NOMO-1 treated with DMSO at 0.1 percent for 48 hours (cell line): Measurements from ENCODE around the gene GFPT2.

Experiments
- DNase-seq: peaks from one replicate; lab custom pipeline; 2025; ENCODE audit not compliant: unreplicated experiment; lab: John Stamatoyannopoulos, UW

The GFPT2 gene

DNA sequence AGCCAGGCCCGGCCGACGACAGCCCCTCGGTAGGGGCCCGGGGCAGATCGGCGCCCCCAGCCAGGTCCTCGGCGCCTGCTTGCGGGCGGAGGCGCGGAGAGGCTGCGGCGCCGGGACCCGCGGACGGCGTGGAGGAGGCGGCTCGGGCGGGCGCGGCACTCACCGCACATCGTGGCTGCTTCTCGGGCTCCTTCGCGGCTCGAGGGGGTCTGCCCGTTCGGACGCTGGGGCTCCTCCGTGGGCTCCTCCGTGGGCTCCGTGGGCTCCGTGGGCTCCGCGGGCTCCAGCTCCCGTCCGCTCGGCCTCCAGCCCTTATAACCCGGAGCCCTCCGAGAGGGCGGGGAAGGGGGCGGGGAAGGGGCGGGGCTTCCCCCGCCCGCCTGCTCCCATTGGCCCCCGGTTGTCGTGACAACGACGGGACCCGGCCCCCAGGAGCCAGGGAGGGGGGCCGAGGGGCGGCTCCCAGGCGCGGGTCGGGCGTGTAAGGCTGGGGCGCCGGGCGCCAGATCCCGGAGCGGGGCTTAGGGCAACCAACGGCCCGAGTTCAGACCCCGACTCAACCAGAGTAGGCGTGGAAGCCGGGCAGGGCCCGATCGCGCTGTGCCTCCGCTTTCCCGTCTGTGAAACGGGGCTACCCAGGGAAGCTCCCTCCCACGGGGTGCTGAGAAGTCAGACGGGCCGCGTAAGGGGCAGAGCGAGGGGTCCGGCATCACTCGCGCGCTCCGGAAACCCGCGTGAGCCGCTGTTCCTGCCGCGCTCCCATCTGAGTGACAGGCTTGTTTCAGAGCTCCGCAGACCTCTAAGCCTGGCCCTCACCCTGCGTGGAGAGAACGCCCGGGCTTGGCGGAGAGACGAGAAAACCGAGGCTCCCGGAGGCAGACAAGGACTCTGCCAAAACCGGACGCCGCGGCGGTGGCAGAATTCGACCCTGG lies at the start of gene GFPT2:
GFPT2 (minus strand) TSS at position 289 of the 932 bp plus-strand sequence; CDS start at position 170, 119 bp downstream.
- DNase-seq: no peak

DNA sequence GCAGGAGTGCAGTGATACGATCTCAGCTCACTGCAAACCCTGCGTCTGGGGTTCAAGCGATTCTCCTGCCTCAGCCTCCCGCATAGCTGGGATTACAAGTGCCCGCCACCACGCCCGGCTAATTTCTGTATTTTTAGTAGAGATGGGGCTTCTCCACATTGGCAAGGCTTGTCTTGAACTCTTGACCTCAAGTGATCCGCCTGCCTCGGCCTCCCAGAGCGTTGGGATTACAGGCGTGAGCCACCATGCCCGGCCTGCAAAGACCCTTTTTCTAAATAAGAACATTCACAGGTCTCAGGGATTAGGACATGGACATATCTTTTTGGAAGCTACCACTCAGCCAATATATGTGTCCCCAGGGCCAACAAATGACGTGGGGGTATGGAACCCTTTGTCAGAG lies 49.6 kb upstream of the GFPT2 start:
- DNase-seq: no peak

DNA sequence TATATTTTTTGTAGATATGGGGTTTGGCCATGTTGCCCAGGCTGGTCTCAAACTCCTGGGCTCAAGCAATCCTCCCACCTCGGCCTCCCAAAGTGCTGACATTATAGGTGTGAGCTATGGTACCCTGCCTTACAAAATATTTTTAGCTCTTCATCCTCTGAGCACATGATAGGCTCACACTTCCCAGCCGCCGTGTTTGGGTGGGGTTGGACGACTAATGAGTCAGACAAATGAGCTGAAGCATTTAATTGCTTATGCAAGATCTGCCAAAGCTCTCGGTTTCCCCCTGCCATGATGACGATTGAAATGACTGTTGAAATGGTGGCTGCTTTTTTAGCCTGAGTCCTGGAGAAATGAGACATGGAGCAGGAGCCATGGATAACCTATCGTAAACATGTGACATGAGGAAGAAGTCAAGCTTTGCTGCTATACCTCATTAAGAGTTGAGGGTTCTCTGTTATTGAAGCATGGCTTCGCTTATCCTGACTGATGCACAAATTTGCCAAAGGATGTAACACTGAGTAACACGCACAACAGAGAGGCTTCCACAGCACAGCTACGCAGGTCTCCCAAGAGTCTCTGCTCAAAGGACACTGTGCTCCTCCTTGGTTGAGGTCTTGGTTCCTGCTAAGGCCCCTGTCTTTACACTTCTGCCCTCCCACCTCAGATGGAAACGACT lies 48.2 kb upstream of the GFPT2 start:
- DNase-seq: no peak

DNA sequence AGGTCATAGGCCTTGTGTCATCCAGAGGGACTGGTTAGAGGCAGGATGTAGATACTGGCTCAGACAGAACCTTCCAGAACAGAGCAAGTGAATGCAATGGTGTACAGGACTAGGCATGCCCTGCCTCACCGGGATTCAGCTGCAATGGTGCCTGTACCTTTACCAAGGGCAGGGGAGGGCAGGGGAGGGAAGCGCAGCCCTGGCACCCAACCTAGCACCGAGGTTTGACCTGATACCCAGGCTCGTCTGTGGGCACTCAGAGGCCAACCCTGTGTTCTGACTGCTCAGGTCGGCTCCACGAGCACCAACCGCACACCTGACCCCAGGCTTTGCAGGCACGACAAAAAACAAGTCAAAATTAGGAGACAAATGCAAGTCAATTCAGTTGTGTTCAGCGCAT lies 47.3 kb upstream of the GFPT2 start:
- DNase-seq: no peak

DNA sequence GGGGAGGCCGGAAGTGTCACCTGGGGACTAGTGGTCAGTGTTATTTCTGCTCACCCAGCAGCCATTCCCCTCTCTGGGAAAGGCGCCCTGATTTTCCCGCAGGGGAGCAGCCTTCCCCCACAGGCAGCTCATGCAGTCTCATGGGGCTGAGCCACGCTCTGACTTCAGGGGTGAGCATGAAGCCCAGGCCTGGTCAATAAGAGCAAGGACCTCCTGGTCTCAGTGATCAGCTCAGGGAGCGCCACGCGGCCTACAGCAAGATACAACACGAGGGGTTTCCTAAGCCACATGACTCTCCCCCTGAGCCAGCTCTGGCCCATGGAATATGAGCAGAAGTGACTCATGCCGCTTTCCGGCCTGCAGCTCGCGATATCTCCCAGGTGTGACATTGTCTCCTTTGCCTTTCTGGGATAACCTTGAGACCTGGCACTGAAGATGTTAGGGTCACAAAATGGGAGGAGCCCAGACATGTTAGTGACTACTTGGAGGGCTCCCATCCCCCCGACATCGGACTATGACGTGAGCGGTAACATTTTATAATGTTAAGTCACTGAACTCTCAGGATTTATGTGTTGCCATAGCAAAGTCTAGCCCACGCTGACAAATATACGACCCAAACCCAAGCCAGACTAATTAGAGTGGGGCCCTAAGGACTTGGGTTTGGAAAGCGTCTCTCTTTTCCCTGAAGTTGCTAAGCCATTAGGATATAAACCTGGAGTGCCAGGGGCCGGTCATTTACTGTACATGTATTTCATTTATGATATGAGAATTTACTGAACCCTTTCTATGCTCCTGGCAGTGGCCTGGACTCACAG lies 46.5 kb upstream of the GFPT2 start:
- DNase-seq: no peak

DNA sequence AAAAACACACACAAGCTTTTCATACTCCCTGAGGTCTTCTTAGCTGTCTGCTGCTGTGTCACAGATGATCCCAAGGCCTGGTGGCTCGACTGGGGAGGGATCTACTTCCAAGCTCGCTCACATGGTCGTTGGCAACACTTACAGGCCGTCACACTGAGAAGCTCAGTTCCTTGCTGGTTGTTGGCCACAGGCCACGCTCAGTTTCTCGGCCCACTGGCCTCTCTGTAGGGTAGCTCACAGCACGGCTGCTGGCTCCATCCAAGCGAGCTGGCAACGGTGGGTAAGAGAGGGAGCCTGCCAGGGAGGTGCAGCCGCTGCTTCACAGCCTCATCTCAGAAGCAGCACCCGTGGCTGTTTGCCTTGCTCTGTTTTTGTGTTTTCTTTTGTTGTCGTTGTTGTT lies 43.8 kb upstream of the GFPT2 start:
- no peak for DNase-seq

DNA sequence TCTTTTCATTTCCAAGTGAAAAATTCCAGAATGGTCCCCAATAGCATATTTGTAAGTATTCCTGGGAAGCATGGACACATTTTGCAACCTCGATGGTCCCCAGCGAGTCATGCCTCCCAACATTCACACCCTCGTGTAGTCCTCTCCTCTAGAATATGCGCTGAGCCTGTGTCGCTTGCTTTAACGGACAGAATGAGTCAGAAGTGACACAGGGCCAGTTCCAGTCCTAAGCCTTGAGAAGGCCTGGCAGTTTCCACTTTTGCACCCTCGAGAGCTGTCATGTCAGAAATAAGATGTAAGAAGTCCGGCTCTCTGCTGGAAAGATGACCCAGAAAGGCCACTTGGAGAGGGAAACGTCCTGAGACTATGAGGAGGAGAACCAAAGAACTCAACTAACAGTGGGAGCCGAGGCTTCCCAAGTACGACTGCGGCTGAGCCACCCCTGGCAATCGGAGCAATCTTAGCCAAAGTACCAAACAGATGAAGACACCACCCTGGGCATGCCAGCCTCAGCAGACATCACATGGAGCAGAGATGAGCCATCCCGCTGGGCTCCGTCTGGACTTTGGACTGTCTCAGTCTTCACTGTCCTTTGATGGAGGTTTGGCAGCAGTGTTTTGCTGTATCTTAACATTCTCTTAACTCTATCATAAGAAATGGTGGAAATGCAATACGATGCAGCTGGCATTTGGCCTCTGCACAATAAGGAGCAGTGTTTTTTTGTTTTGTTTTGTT lies 42.6 kb upstream of the GFPT2 start:
- no peak for DNase-seq

DNA sequence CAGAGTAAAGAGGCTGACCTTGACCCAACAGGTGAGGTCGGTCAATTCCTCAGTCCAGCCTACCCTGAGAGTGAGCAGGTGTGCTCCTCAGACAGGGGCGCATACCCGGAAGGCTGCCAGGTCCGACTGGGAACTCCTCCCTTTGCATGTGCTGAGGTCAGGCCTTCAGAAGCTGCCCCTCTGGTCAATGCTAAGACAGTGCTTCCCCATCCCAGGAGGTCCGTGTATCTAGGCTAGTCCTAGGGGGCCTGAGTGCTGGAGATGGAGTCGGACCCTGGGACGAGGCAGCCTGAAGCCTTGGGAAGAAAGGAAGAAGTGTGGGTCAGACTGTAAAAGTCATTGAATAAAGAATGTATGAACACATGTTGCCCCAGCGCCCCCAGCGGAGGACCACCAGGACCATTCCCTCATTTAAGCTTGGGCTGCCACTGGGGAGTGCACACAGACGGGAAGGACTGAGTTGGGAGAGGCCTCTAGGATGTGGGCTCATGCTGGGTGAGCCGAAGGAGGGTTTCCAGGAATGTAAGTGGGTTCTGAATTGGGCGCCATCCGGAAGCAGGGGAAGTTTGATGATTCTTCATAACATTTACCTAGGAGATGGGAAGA lies 41.0 kb upstream of the GFPT2 start:
- no peak for DNase-seq

DNA sequence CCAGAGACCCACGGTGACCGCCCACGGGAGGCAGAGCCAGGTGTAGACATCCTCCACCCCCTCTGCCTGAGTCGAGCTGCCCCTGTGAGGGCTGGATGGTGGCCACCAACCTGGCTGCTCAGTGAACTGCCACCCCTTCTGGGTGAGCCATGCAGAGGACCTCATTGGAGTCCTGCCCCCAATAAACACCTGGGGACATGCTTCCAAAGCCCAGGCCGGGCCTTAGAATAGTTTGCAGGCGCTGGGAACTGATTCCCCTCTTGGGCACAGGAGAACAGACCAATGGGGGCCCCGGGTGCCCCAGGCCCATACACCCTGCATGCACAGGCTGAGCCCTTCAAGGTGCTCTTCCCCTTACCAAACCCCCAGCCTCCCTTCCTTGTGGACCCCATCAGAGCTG lies 38.1 kb upstream of the GFPT2 start:
- no peak for DNase-seq

DNA sequence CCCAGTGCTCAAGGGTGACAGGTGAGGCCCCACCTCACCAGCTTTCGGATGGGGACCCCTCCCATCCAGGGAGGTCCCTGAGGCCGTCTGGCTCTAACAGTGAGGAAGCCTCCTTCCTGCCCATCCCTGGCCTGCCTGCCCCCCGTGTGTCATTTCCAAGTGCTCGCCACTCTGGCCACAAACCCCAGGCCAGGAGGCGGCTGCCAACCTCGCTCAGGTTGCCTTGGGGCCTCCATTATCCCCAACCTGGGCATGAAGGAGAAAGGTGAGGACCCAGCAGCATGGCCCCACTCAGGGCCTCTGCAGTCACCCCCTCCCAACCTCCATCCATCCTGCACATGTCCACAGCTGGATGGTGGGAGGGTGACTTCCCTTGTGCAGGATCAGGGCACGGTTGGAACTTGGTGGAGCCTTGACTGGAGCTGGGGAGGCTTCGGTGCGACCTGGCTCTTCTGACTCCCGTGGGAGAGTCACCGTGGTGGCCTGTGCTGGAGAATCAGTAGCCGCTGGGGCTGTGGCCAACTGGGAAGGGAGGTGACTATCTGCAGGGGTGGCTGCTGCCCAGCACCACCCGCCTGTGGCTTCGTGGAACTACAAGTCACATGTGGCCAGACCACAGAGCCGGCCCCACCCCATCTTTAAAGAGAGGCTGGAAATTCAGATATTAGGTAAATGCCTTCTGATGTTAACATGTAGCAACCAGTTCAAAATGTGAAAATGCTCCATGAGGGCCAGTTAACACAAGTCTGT lies 37.5 kb upstream of the GFPT2 start:
- no peak for DNase-seq

DNA sequence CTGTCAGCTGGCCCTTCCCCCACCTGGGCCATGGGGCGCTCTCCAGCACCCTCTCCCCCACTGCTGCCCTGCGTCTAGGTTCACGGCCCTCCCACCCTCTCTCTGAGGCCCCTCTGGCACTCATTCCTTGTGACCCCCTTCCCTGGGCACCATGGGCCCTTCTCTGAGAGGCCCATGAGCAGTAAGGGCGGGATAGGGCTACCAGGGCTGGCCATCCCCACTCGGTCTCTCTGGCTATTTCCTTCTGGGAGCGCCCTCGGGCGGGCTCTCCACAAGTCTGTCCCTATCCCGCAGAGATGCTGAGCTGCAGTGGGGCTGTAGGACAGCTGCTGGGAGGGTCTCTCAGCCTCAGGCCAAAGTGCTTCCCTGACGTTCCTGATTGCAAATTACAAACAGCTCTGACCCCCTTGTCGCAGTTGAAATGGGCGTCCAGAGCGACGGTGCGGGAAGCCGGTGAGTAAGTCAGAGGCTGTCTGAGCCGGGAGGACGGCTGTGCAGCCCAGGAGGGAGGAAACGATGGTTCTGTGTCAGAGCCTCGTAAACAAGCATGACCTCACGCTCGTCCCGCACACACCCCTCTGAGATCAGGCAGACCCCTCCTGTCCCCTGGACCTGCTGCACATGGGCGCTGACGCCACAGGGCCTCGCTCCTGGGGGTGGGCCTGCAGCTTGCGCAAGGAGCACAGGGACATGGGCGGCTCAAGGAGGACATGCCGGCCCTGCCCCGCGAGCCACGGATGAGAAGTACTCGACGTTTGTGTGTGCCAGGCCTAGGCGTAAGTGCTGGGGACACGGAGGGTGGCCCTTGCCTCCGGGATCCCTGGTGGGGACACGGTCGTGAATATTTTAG lies 36.3 kb upstream of the GFPT2 start:
- DNase-seq: no peak

DNA sequence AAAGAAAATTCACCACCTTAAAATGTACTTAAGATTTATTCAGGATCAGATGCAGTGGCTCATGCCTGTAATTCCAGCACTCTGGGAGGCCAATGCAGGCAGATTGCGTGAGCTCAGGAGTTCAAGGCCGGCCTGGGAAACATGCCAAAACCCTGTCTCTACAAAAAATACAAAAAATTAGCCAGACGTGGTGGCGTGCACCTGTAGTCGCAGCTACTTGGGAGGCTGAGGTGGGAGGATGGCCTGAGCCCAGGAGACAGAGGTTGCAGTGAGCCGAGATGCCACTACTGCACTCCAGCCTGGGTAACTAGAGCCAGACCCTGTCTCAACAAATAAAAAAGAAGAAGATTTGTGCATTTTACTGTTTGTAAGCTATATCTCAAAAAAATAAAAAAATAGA lies 34.7 kb upstream of the GFPT2 start:
- no peak for DNase-seq

DNA sequence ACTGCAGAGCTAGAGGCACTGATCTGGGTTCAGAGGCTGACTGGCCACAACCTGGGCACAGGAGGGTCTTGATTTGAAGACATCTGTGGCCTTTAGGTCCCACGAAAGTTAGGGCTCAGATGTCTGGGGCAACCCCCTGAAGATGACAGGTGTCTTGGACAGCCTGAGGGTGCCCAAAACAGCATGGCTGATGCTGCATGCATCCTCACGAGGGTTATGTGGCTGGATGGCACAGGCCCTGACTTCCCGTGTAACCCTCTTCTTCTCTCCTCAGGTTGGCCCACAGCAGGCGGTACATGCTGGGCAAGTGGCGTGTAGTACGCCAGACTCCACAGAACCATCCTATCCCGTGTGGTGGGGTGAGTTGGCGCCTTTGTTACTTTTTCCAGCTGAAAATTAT lies 29.8 kb upstream of the GFPT2 start:
- no peak for DNase-seq

DNA sequence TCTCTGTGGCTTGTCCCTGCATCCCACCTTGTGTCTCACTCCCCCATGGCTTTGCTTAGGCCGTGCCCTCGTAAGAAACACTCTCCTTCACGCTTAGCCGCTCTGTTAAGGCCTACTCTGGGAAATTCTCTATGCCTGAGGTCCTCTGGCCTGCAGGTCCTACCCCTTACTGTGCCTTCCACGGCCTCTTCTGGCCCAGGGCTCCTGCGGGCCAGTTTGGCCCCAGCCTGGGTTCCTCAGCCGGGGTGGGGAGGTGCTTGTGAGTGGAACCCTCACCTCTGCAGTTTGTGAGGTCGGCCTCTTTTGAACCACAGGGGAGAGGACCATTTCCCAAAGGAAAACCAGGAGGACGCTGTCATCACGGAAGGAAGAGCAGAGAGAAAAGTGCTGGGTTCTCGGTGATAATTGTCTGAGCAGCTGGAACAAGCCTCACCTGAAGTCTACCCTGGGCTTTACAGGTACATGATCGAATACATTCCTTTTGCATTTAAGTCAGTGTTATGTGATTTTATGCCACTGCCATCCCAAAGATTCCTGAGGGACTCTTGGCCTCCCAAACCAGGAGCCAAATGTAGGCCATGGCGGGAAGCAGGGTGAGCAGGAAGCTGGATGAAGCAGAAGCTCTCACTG lies 28.8 kb upstream of the GFPT2 start:
- DNase-seq: no peak

DNA sequence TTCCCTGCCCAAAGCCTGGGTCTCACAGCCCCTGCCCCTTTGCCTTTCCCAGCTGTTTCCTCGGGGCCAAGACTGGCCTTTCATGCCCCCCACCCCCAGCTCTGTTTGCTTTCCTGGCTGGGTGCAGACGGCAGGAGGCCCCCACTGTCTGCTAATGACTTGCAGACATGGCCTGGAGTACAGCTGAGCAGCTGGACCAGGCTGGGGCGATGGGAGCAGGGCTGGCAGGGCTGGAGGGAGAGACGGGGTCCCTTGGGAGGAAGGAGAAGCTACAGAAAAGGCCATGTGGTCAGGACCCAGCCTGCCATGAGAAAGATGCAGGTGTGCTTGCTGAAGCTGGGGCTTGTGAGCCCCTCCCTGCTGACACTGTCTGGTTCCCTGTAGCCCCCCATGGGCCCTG lies 28.3 kb upstream of the GFPT2 start:
- no peak for DNase-seq

DNA sequence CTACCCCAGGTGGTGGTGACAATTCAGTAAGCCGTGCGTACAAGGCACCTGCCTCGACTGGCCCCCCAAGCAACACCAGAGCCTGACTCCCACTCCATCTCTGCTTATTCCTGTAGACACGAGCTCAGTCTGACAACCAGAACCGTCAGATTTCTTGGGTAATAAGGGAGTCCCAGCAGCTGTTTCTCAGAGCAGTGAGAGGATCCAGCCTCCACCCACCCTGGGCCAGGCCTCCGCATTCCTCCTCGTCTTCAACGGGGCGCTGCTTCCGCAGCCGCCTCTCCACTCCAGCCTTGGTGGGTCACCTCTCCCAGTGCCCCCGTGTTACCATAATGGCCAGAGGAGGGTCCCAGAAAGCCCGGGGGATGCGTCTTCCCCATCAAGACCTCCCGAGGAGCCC lies 27.7 kb upstream of the GFPT2 start:
- no peak for DNase-seq

DNA sequence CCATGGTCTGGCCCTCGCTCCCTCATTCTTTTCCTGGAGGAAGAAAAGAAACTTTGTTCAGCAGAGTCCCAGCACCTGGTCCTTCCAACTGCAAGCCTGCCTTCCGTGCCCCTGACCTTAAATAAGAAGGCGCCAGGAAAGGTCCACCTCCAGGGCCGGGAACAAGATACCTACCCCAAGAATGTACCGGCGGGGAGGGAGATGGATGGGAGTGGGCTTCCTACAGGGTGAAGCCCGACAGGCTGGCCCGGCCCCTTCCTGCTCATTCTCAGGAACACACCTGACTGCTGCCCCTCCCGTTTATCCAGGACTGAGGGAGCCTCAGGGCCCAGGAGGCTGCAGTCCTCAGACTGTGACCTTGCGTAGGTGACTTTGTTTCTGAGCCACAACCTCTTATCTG lies 27.3 kb upstream of the GFPT2 start:
- no peak for DNase-seq

DNA sequence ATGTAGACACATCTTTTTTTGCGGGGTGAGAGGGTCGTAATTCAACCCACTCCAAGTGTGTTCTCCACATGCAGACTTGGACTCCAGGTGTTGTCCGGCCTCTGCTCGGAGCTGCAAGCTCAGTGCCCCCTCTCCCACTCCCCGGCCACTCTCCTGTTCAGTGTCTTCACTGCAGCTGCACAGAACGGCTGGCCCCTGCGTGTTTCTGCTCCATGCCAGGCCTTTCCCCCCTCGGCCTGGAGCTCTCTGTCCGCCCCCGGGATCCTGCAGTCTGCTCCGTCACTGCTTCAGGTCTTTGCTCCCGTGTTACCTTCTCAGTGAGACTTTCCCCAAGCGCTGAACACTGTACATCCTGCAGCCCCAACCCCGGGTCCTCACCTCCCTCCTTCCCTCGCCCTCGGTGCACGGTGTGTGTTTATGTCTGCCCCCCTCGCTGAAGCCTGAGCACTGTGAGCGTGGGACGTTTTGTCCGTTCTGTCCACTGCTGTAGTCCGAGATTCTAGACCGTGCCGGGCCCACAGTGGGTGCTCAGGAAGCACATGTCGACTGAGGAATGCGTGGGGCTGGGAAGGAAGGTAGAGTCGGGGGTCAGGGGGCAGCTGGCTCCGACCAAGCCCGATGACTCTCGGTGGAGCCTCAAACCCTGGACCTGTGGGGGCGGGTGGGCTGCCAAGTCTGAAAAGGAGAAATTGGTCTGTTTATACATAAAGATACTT lies 26.4 kb upstream of the GFPT2 start:
- DNase-seq: no peak
